Esophagus (tissue), 2 donors: ENCODE results near the gene KRTAP5-9. TPM values are rescaled to one million over a fixed set of nuclear protein-coding genes. Genes with fewer than 3 reads are reported as not detected.
"Not testable (repeated sequence)": the region's sequence is repeated elsewhere in the genome, so short reads cannot be mapped to it uniquely, and the experiment has no call there.

Experiments
- H3K27ac ChIP-seq, 2 donors: one replicate each; pipeline ENCODE4 v1.5.1; 2013; ENCODE audit warnings: low read depth in 2 of 2, mild to moderate bottlenecking in 2 of 2, inconsistent platforms in 1 of 2, low read length in 1 of 2, moderate library complexity in 1 of 2
- H3K27me3 ChIP-seq, 2 donors: one replicate each; pipeline ENCODE4 v1.6.1; 2013; ENCODE audit warnings: low read length in 2 of 2, control low read depth in 1 of 2, mild to moderate bottlenecking in 1 of 2; ENCODE audit not compliant: insufficient read depth in 2 of 2, control insufficient read depth in 1 of 2
- H3K36me3 ChIP-seq, 2 donors: one replicate each; pipeline ENCODE4 v1.6.1; 2013; ENCODE audit warnings: low read length in 1 of 2; ENCODE audit not compliant: control insufficient read depth in 2 of 2, insufficient read depth in 2 of 2
- H3K4me1 ChIP-seq, 2 donors: one replicate each; pipeline ENCODE4 v1.6.1; 2013; ENCODE audit warnings: low read length in 1 of 2; ENCODE audit not compliant: control insufficient read depth in 2 of 2, insufficient read depth in 2 of 2
- H3K4me3 ChIP-seq, 2 donors: one replicate each; pipeline ENCODE4 v1.5.1; 2013; ENCODE audit warnings: low read length in 2 of 2, mild to moderate bottlenecking in 2 of 2, low read depth in 1 of 2, moderate library complexity in 1 of 2
- H3K9me3 ChIP-seq, 2 donors: one replicate each; pipeline ENCODE4 v1.6.1; 2013; ENCODE audit warnings: mild to moderate bottlenecking in 2 of 2, low read depth in 1 of 2, low read length in 1 of 2, moderate library complexity in 1 of 2; ENCODE audit not compliant: control insufficient read depth in 2 of 2, insufficient read depth in 1 of 2
- WGBS, 2 donors: extraction: QIAGEN DNeasy Blood & Tissue Kit; methylation state at CpG; one replicate each; pipeline ENCODE4 v1.1.7; 2013; 5-methylcytosine and 5-hydroxymethylcytosine counted together
- polyA plus RNA-seq, 2 donors: library from polyadenylated mRNA; stranded (reverse); fragments of 200-250 nt; gene quantifications; one replicate each; pipeline ENCODE4 v1.2.3, GENCODE V29; 2013
- donor health status: healthy with polysubstance abuse.
- donor health status: Bipolar disorder and iron deficiency.

Gene KRTAP5-9
- polyA plus RNA-seq, 2 donors = 0.28 to 0.92 TPM

- 74 to 75% methylated on average over 17 to 21 of the region's 21 CpGs for WGBS, 2 donors
- not testable (repeated sequence) for H3K4me3 ChIP-seq, H3K4me1 ChIP-seq, H3K27ac ChIP-seq, H3K27me3 ChIP-seq, H3K9me3 ChIP-seq, H3K36me3 ChIP-seq
Measured at GRCh38 chr11:71566626-71567599, 18.7 kb downstream of the KRTAP5-9 start.

GRCh38 chr11:71567633-71568032 lies 19.4 kb downstream of the KRTAP5-9 start:
- H3K9me3 ChIP-seq, H3K27ac ChIP-seq, H3K4me3 ChIP-seq, H3K4me1 ChIP-seq, H3K36me3 ChIP-seq, H3K27me3 ChIP-seq: not testable (repeated sequence)
- 85 to 89% methylated on average over 8 of the region's 8 CpGs for WGBS, 2 donors

DNA sequence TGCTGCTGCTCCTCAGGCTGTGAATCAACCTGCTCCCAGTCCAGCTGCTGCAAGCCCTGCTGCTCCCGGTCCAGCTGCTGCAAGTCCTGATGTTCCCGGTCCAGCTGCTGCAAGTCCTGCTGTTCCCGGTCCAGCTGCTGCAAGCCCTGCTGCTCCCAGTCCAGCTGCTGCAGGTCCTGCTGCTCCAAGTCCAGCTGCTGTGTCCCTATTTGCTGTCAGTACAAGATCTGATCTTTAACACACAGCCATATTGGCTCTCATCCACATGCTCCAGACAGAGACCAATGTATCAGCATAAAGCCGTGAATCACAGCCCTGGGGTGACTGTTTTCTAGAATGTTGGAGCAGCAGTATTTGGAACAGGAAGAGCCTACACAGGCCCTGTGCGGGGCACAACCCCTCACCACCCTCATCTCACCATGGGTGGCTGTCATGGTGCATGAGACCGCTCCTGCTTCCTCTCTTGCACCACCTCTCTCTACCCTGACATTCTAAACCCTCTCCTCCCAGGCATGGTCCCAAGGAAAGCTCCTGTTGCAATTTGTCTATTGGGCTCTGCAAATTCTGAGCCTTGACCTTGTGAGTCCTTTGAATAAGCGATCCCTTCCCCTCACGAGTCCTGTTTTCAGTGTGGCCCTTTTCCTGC lies 20.6 kb downstream of the KRTAP5-9 start:
- Histone ChIP-seq H3K4me3 (no peak overlapping the region), H3K9me3 (no peaks in the 10 kb centered on the region), H3K4me1 (peaks cover 0 to 3% of the 10 kb centered on the region in 2 donors), H3K27ac (no peak overlapping the region), H3K27me3 (peaks cover 1 to 3% of the 10 kb centered on the region in 2 donors), H3K36me3 (no peaks in the 10 kb centered on the region)
- WGBS, 2 donors = 43 to 52% methylated on average over 8 of the region's 8 CpGs

DNA sequence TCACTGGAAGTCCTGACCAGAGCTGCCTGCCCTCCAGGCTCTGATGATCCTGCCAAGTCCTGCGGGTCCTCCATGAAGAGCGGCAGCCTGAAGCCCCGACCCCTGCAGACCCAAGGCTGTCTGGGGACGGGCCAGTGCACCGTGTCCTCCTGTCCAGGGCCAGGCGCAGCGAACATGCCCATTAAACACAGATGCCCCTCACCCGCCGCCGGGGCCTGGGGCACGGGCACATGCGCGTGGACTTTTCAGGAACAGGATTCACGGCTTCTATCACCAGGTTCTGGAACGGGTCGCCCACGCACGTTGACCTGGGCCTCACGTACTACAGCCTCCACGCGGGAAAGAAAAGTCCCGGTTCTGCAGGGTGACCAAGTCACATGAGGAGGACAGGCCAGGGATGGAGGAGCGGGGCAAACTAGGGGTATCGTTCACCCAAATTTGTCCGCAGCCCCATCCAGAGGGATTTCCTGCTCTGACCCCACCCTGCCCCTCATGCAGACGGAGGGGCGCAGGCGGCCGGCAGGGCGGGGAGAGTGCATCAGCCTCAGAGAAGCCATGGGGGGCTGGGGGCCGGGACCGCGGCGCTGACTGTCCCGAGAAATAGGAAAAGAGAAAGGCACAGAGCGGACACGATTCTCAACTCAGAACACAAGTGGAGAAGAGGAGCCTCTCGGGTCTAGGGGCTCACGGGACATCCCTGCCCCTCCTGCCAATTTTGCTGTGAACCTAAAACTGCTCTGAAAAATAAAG lies 23.1 kb downstream of the KRTAP5-9 start:
- H3K27me3 ChIP-seq, H3K36me3 ChIP-seq, H3K4me1 ChIP-seq, H3K27ac ChIP-seq, H3K4me3 ChIP-seq, H3K9me3 ChIP-seq: not testable (repeated sequence)
- WGBS, 2 donors = 84 to 86% methylated on average over 32 to 37 of the region's 39 CpGs

DNA sequence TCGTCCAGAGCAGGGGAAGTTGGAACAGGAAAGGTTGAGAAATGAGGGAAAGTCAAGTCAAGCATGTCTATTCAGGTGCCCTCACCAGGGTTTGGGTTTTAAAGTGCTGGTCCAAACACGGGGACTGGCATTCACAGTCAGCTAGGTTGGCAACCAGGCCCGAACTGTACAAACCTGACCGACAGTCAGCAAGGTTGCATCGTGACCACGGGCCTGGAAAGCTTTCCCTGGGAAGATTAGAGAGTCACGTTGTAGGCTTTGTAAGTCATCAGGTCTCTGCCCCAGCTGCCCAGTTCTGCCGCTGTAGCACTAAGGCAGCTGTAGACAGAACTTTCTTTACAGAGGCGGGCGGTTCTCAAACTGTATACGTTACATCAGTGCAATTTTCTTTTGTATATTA lies 24.6 kb downstream of the KRTAP5-9 start:
- Histone ChIP-seq H3K9me3 (no peaks in the 10 kb centered on the region), H3K27ac (no peak overlapping the region), H3K4me1 (peaks cover 0 to 3% of the 10 kb centered on the region in 2 donors), H3K27me3 (peaks cover 3% of the 10 kb centered on the region in 2 donors), H3K36me3 (no peaks in the 10 kb centered on the region), H3K4me3 (no peak overlapping the region)
- WGBS, 2 donors = 75 to 79% methylated on average over 11 of the region's 11 CpGs

DNA sequence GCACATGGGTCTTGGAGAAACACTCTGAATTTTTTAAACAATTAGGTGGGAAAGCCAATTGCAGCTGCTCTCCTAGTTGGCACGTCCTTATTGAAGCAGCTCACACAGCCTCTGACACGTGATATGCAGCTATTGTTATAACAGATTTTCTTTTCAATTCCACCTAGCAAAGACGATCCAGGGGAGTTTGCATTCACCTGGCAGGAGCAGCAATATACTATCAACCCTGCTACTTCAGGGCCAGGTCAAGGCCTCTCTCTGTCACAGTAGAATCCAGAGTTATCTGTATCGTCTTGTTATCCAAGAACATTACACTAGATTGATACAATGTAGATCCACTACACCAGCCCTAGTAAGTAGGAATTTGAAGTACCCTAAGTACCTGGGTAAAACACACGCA lies 26.2 kb downstream of the KRTAP5-9 start:
- no peak overlapping the region for H3K4me3 ChIP-seq
- WGBS, 2 donors = 69 to 70% methylated on average over 5 of the region's 5 CpGs
- no peaks in the 10 kb centered on the region for H3K36me3 ChIP-seq
- no peaks in the 10 kb centered on the region for H3K9me3 ChIP-seq
- no peak overlapping the region for H3K27ac ChIP-seq
- no peaks in the 10 kb centered on the region for H3K4me1 ChIP-seq
- H3K27me3 ChIP-seq = peaks cover 3% of the 10 kb centered on the region in 2 donors

DNA sequence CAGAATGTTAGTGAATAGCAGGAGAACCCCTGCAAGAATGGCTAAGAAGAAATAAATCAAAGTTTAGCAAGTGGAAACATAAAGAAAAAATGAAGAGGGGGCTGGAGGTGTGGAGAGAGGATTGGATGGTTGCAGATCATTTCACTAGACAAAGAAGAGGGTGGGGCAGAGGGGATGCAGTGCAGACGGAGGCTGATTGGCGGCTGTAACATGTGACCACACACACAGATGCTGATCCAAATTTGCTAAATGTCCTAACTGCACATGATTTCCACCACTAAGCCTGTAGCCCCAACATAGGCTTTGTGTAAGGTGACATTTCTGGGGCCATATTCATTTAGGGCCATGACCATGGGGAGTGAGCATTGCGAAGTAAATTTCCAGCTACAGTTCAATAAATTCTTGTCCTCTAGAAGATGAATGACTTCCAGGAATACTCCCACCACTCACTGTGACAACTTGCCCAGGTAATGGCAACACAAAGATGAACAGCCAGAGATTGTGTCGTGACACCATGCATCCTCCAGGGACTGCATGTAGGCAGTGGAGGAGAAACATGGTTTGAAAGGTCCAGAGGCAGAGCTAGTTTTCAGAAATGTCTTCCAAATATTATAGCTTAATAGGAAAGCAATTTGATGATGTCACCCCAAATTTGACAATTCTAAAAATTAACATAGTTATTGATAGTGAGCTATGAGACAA lies 27.7 kb downstream of the KRTAP5-9 start:
- Histone ChIP-seq H3K27ac (no peak overlapping the region), H3K27me3 (peaks cover 3% of the 10 kb centered on the region in 2 donors), H3K9me3 (no peaks in the 10 kb centered on the region), H3K36me3 (no peaks in the 10 kb centered on the region), H3K4me3 (no peak overlapping the region), H3K4me1 (no peaks in the 10 kb centered on the region)
- 76 to 84% methylated on average over 4 of the region's 4 CpGs for WGBS, 2 donors

DNA sequence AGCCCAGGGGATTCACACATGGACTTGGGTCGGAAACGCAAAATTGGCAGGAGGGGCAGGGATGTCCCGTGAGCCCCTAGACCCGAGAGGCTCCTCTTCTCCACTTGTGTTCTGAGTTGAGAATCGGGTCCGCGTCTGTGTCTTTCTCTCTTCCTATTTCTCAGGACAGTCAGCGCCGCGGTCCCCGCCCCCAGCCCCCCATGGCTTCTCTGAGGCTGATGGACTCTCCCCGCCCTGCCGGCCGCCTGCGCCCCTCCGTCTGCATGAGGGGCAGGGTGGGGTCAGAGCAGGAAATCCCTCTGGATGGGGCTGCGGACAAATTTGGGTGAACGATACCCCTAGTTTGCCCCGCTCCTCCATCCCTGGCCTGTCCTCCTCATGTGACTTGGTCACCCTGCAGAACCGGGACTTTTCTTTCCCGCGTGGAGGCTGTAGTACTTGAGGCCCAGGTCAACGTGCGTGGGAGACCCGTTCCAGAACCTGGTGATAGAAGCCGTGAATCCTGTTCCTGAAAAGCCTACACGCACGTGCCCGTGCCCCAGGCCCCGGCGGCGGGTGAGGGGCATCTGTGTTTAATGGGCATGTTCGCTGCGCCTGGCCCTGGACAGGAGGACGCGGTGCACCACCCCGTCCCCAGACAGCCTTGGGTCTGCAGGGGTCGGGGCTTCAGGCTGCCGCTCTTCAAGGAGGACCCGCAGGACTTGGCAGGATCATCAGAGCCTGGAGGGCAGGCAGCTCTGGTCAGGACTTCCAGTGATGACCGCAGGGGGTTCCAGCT lies 28.7 kb downstream of the KRTAP5-9 start:
- H3K4me3 ChIP-seq, H3K36me3 ChIP-seq, H3K4me1 ChIP-seq, H3K27me3 ChIP-seq, H3K27ac ChIP-seq, H3K9me3 ChIP-seq: not testable (repeated sequence)
- WGBS, 2 donors = 90 to 93% methylated on average over 32 to 38 of the region's 41 CpGs
